HG03575 (cell line): ENCODE measurements around the gene ZSCAN26.
"Not testable (repeated sequence)": the region's sequence is repeated elsewhere in the genome, so short reads cannot be mapped to it uniquely, and the experiment has no call there.

Experiments used
- ATAC-seq: cut with Tn5 transposase; IDR thresholded peaks from one replicate; pipeline ENCODE4 v1.9.1; 2021; ENCODE audit not compliant: unreplicated experiment, insufficient number of reproducible peaks, low FRiP score; ENCODE audit errors: extremely low read depth

ZSCAN26 gene

GRCh38 chr6:28306363-28306762, 39.4 kb downstream of the ZSCAN26 start:
- ATAC-seq: not testable (repeated sequence)

DNA sequence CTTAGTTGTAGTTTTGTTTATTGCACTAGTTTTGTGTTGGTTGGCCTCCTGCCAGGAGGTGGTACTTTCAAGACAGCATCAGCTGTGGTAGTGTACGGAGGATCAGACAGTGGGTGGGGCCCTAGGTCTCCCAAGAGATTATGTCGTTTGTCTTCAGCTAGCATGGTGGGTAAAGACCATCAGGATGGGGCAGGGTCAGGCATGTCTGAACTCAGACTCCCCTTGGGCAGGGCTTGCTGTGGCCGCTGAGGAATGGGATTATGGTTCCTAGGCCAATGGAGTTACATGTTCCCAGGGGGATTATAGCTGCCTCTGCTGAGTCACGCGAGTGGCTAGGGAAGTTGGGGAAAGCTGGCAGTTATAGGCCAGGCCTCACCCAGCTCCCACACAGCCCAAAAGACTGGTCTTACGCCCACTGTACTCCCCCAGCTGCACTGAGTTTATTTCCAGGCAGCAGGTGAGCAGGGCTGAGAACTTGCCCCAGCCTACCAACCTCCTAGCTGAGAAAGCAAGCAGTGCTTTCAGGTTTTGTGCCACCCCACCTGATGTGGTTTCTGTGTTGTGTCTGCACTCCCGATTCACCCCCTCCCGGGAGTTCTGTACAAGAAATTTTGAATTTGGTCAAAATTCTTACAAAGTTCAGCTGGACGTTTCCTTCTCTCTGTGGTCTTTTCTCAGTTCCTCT, 44.3 kb downstream of the ZSCAN26 start:
- ATAC-seq: no peak

DNA sequence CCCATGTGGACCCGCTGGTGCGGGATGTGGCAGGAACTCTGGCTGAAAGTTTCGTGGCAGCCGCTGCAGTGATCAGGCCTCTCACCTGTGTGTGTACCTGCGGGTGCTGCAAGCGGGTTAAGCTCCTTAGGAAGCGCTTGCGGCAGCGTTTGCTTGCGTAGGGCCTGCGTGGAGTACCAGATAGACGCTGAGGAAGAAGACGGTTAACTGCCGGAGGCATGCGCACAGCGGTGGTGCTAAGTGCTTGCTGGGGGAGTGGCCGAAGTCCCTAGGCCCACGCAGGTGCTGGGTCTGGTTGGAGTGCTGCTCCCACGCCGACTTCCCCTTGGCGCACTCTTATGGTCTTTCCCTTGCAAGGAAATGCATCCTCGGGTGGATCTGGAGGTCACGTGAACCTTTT, 46.0 kb downstream of the ZSCAN26 start:
- ATAC-seq: no peak

DNA sequence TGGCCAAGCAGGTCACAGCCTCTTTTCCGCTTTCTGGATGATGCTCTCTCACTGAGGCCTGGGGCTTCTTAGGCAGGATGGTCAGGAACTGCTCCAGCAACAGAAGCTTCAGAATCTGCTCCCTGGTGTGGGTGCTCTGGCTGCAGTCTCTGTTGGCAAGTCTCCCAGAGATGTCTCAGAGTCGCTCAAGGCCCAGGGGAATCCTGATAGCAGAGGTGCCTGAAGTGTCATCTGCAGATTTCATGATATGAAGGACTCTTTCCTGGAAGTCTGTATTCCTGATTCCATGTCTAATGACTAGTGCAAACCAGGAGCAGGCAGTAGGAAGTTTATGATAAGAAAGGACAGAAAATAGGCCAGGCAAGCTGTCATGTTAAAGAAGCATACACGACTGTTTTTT, 48.7 kb downstream of the ZSCAN26 start:
- ATAC-seq: no peak

DNA sequence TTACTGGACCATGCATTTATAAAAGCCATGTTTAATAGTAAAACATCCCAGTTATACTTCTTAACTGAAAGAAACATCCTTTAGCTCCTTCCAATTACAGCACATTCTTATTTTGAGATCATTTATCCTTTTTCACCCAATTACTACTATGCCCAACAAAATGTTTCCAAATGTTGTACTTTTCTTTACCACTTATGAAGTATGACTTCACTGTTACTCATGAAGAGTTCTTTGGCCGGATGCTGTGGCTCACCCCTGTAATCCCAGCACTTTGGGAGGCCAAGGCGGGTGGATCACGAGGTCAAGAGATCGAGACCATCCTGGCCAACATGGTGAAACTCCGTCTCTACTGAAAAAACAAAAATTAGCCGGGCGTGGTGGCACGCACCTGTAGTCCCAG, 50.9 kb downstream of the ZSCAN26 start:
- not testable (repeated sequence) for ATAC-seq

GRCh38 chr6:28322661-28323060, 55.7 kb downstream of the ZSCAN26 start:
- ATAC-seq: no peak

GRCh38 chr6:28323813-28324424, 57.0 kb downstream of the ZSCAN26 start:
- ATAC-seq: no peak

GRCh38 chr6:28326371-28326948, 59.5 kb downstream of the ZSCAN26 start:
- ATAC-seq: no peak
